Activated naive CD4-positive, alpha-beta T cell treated with anti-CD3 and anti-CD28 coated beads, Interleukin-2, amount 50 U/mL, for 24 hours (primary cell): ENCODE measurements around the gene HNF4A.

Source experiments
- H3K27ac Mint-ChIP-seq: one replicate; pipeline ENCODE4 v1.8.0; 2021; ENCODE audit warnings: mild to moderate bottlenecking, mixed read lengths
- H3K27me3 Mint-ChIP-seq: one replicate; pipeline ENCODE4 v1.8.0; 2021; ENCODE audit warnings: mixed read lengths
- H3K36me3 Mint-ChIP-seq: one replicate; pipeline ENCODE4 v1.8.0; 2021; ENCODE audit warnings: mixed read lengths
- H3K4me1 Mint-ChIP-seq: one replicate; pipeline ENCODE4 v1.8.0; 2021; ENCODE audit warnings: mixed read lengths
- H3K4me3 Mint-ChIP-seq: one replicate; pipeline ENCODE4 v1.8.0; 2021; ENCODE audit warnings: mild to moderate bottlenecking, mixed read lengths
- H3K9me3 Mint-ChIP-seq: one replicate; pipeline ENCODE4 v1.8.0; 2021; ENCODE audit warnings: mixed read lengths

The HNF4A gene

GRCh38 chr20:44361021-44361420 is 5.5 kb downstream of the HNF4A start:
- no peaks in the 10 kb centered on the region for H3K27me3 Mint-ChIP-seq
- H3K4me3 Mint-ChIP-seq: no peak overlapping the region
- no peaks in the 10 kb centered on the region for H3K36me3 Mint-ChIP-seq
- no peak overlapping the region for H3K27ac Mint-ChIP-seq
- no peaks in the 10 kb centered on the region for H3K4me1 Mint-ChIP-seq
- no peaks in the 10 kb centered on the region for H3K9me3 Mint-ChIP-seq

DNA sequence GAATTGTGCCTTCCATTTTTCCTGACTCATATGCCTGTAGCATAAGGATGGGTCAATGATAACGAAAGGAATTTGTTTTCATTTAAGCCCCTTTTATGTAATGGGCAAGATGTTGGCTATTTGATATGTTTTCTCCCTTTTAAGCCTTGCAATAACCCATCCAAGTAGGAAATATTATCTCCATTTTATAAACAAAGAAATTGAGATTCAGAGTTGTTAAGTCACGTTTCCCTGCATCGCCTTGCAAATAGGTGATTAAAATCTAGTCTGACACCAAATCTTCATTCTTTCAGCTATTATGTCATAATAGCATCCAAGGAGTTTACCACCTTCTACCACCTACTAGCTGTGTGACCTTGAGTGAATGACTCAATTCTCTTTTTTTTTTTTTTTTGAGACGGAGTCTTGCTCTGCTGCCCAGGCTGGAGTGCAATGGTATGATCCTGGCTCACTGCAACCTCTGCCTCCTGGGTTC is 7.0 kb downstream of the HNF4A start:
- H3K4me1 Mint-ChIP-seq: no peaks in the 10 kb centered on the region
- no peaks in the 10 kb centered on the region for H3K27me3 Mint-ChIP-seq
- no peaks in the 10 kb centered on the region for H3K9me3 Mint-ChIP-seq
- H3K36me3 Mint-ChIP-seq: no peaks in the 10 kb centered on the region
- H3K4me3 Mint-ChIP-seq: no peak overlapping the region
- no peak overlapping the region for H3K27ac Mint-ChIP-seq

- H3K4me3 Mint-ChIP-seq: no peak overlapping the region
- H3K4me1 Mint-ChIP-seq: no peaks in the 10 kb centered on the region
- H3K36me3 Mint-ChIP-seq: no peaks in the 10 kb centered on the region
- no peaks in the 10 kb centered on the region for H3K9me3 Mint-ChIP-seq
- H3K27ac Mint-ChIP-seq: no peak overlapping the region
- no peaks in the 10 kb centered on the region for H3K27me3 Mint-ChIP-seq
These were observed 8.6 kb downstream of the HNF4A start for GRCh38 chr20:44364068-44364467.

- no peak overlapping the region for H3K27ac Mint-ChIP-seq
- no peaks in the 10 kb centered on the region for H3K36me3 Mint-ChIP-seq
- H3K9me3 Mint-ChIP-seq: no peaks in the 10 kb centered on the region
- no peaks in the 10 kb centered on the region for H3K27me3 Mint-ChIP-seq
- no peak overlapping the region for H3K4me3 Mint-ChIP-seq
- no peaks in the 10 kb centered on the region for H3K4me1 Mint-ChIP-seq
These were observed 9.3 kb downstream of the HNF4A start for GRCh38 chr20:44364780-44365179.

DNA sequence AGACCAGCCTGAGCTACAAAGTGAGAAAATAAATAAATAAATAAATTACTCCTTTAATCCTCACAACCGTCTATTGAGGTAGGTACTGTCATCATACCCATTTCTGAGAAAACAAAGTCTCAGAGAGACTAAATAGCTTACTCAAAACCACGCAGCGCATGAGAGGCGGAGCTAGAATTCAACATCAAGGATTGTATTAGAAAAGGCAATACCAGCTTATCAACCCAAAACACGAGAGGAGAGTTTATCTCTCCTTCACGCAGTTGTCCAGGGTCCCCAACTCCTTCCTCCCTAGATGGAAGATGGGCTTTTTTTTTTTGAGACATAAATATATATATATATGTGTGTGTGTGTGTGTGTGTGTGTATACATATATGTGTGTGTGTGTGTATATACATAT is 12.2 kb downstream of the HNF4A start:
- no peaks in the 10 kb centered on the region for H3K36me3 Mint-ChIP-seq
- H3K4me3 Mint-ChIP-seq: no peak overlapping the region
- H3K4me1 Mint-ChIP-seq: no peaks in the 10 kb centered on the region

DNA sequence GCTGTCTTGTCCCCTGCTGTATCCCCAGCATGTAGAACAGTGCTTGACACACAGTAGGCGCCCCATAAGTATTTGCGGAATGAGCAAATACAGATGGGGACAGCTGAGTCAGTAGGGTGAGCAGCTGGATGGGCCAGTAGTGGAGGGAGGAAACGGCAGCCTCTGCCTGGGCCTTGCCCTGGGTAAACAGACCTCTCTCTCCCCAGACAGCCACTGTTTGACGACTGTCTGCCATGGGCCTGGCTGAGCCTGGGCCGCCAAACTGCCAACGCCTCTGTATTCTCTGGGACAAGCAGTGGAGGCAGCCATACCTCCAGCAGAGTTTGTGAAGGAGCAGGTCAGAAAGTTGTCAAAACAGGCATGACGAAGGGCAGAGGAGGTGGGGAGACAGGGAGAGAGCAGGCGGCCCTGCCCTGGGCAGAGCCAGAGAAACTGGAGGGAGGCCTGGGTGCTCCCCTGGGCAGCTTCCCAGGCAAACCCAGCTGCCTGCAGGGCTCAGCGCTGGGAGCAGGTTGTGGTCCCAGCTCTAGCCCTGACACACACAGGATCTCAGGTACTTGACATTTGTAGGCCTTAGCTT is 15.2 kb downstream of the HNF4A start:
- Mint-ChIP-seq H3K36me3 (no peaks in the 10 kb centered on the region), H3K4me3 (no peak overlapping the region), H3K9me3 (no peaks in the 10 kb centered on the region), H3K4me1 (no peaks in the 10 kb centered on the region), H3K27ac (no peak overlapping the region), H3K27me3 (peaks cover 3% of the 10 kb centered on the region)

More for the DNA sequence above, 12.2 kb downstream of the HNF4A start:
- Mint-ChIP-seq H3K9me3 (no peaks in the 10 kb centered on the region), H3K27ac (no peak overlapping the region), H3K27me3 (no peaks in the 10 kb centered on the region)

GRCh38 chr20:44382641-44383040 is 27.1 kb downstream of the HNF4A start:
- H3K9me3 Mint-ChIP-seq: no peaks in the 10 kb centered on the region
- no peaks in the 10 kb centered on the region for H3K36me3 Mint-ChIP-seq
- H3K4me1 Mint-ChIP-seq: peaks cover 3% of the 10 kb centered on the region
- peaks cover 4% of the 10 kb centered on the region for H3K27me3 Mint-ChIP-seq
- no peak overlapping the region for H3K4me3 Mint-ChIP-seq
- H3K27ac Mint-ChIP-seq: no peak overlapping the region

GRCh38 chr20:44384423-44385027 is 29.0 kb downstream of the HNF4A start:
- Mint-ChIP-seq H3K9me3 (no peaks in the 10 kb centered on the region), H3K27ac (no peak overlapping the region), H3K4me3 (no peak overlapping the region), H3K36me3 (no peaks in the 10 kb centered on the region), H3K27me3 (peaks cover 6% of the 10 kb centered on the region), H3K4me1 (peaks cover 8% of the 10 kb centered on the region)

GRCh38 chr20:44388466-44389023 is 33.0 kb downstream of the HNF4A start:
- H3K9me3 Mint-ChIP-seq: no peaks in the 10 kb centered on the region
- no peak overlapping the region for H3K4me3 Mint-ChIP-seq
- no peak overlapping the region for H3K27ac Mint-ChIP-seq
- peaks cover 5% of the 10 kb centered on the region for H3K27me3 Mint-ChIP-seq
- H3K36me3 Mint-ChIP-seq: no peaks in the 10 kb centered on the region
- H3K4me1 Mint-ChIP-seq: peaks cover 8% of the 10 kb centered on the region

GRCh38 chr20:44389871-44390270 is 34.4 kb downstream of the HNF4A start:
- H3K27me3 Mint-ChIP-seq: peaks cover 5% of the 10 kb centered on the region
- no peak overlapping the region for H3K4me3 Mint-ChIP-seq
- no peaks in the 10 kb centered on the region for H3K36me3 Mint-ChIP-seq

GRCh38 chr20:44390280-44390679 is 34.8 kb downstream of the HNF4A start:
- Mint-ChIP-seq H3K27ac (no peak overlapping the region), H3K9me3 (no peaks in the 10 kb centered on the region), H3K27me3 (peaks cover 5% of the 10 kb centered on the region), H3K36me3 (no peaks in the 10 kb centered on the region), H3K4me1 (peaks cover 4% of the 10 kb centered on the region), H3K4me3 (no peak overlapping the region)

More at GRCh38 chr20:44389871-44390270, 34.4 kb downstream of the HNF4A start:
- H3K4me1 Mint-ChIP-seq: peaks cover 4% of the 10 kb centered on the region
- no peak overlapping the region for H3K27ac Mint-ChIP-seq
- no peaks in the 10 kb centered on the region for H3K9me3 Mint-ChIP-seq

DNA sequence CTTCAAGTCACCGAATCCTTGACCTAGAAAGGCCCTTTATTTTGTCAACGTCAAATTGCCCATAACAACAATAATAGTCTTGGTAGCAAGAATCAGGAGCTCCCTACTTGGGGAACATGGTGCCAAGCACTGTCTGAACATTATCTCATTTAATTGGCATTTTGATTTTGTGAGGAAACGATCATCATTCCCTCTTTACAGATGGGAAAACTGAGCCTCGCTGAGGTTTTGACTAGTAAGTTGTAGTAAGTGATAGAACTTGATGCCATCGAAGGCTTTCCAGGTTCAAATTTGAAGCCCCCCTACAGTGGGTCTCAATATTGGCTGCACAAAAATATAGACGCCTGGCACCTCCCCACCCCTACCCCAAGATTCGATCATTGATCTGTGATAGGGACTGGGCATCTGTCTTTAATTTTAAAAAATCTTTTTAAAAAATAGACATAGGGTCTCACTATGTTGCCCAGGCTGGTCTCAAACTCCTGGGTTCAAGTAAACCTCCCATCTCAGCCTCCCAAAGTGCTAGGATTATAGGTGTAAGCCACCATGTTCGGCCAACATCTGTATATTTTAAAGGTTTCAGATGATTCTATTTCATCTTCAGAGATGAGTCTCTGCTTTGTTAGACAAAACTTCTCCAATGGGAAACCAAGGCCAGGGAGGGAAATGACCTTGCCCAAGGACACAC is 36.7 kb downstream of the HNF4A start:
- no peaks in the 10 kb centered on the region for H3K9me3 Mint-ChIP-seq
- H3K4me3 Mint-ChIP-seq: no peak overlapping the region
- H3K27me3 Mint-ChIP-seq: peaks cover 4% of the 10 kb centered on the region

DNA sequence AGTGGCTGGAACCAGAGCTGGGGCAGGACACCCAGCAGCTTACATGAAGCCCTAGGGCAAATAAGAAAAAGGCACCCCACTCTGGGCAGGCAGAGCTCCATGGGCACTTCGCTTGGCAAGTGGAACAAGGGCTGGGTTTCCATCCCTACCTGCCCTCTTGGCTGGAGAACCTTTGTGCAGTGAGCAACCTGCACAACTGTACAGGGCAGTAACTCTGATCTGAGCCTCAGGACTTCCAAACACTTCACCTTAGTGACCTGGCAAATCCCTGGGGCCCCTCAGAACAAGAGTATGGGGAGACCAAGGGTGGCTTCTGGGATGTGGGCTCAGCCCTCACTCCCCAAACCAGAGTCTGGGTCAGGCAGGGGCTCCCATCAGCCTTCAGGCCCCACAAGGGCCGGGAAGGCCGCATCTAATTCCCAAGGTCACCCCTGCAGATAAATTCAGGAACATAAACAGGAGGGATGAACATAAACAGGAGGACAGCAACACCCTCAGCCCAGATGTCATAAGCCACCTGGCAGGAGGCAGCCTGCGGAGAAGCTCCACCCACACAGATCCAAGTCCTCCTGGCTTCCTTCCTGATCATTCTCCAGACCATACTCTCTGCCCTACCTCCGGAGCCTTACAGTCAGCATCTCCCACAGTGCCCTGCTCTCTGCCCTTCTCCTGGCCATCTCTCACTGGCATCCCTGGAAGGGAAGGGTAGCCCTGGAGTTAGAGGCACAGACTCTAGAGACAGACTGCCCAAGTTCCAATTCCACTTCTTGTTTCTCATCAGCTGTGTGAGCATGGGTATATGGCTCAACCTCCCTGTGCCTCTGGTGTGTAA is 37.5 kb downstream of the HNF4A start:
- H3K27me3 Mint-ChIP-seq: peaks cover 2% of the 10 kb centered on the region
- no peak overlapping the region for H3K4me3 Mint-ChIP-seq
- H3K27ac Mint-ChIP-seq: no peak overlapping the region
- peaks cover 4% of the 10 kb centered on the region for H3K4me1 Mint-ChIP-seq
- H3K36me3 Mint-ChIP-seq: no peaks in the 10 kb centered on the region
- H3K9me3 Mint-ChIP-seq: no peaks in the 10 kb centered on the region

More for the DNA sequence above, 36.7 kb downstream of the HNF4A start:
- peaks cover 4% of the 10 kb centered on the region for H3K4me1 Mint-ChIP-seq
- H3K36me3 Mint-ChIP-seq: no peaks in the 10 kb centered on the region
- no peak overlapping the region for H3K27ac Mint-ChIP-seq

DNA sequence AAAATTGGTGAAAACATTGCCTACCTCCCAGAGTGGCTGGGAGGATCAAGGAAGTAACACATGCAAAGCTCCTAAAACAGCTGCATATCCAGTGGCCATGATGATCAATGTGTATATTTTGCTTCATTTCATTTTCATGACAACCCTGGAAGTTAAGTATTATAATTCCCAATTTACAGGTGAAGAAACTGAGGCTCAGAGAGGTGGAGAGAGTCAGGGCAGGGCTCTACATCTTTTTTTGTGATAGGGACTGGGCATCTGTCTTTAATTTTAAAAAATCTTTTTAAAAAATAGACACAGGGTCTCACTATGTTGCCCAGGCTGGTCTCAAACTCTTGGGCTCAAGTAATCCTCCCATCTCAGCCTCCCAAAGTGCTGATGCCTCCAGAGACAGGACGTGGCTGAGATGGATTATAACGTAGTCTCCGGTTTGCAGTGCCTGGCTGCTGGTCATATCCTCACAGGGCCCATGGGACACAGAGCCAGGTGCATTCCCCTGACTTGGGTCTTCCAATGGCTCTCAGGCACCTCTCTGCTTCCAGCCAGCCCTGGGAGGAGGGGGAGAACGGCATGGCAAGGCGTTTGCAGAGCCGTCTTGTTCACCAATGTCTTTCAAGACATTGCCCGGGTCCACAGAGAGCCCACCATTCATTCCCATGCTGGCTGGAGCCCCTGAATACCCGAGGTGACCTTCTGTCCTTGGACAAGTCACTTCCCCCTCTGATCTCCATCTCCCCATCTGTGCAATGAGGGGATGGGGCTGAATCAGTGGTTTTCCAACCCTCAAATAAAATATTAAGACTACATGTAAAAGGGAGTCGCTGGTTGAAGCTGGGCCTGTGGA is 38.3 kb downstream of the HNF4A start:
- no peak overlapping the region for H3K27ac Mint-ChIP-seq
- no peaks in the 10 kb centered on the region for H3K9me3 Mint-ChIP-seq

GRCh38 chr20:44394452-44394701 is 38.9 kb downstream of the HNF4A start:
- Mint-ChIP-seq H3K4me1 (no peaks in the 10 kb centered on the region), H3K27me3 (no peaks in the 10 kb centered on the region), H3K4me3 (no peak overlapping the region), H3K9me3 (no peaks in the 10 kb centered on the region), H3K36me3 (no peaks in the 10 kb centered on the region), H3K27ac (no peak overlapping the region)

More for the DNA sequence above, 38.3 kb downstream of the HNF4A start:
- Mint-ChIP-seq H3K4me1 (no peaks in the 10 kb centered on the region), H3K4me3 (no peak overlapping the region), H3K36me3 (no peaks in the 10 kb centered on the region), H3K27me3 (no peaks in the 10 kb centered on the region)
